IMR-90 (cell line): ENCODE measurements around the gene SHC1. TPM values are rescaled to one million over a fixed set of nuclear protein-coding genes. Genes with fewer than 3 reads are reported as not detected.

ENCODE experiments used
- ATAC-seq: fragments of 200-7000 bp; cut with Tn5 transposase; 2 replicates; pipeline ENCODE4 v1.9.1; 2020; ENCODE audit warnings: low read depth, mild to moderate bottlenecking, moderate library complexity
- BruUV-seq: library from RNA; stranded (reverse); fragments of 400-500 nt; replicated peaks from 2 replicates; lab custom pipeline; 2021; lab: Mats Ljungman, UMichigan
- CTCF ChIA-PET: fragments of 300-600 bp; formaldehyde crosslinking; extraction: SDS; loops from one replicate; lab custom pipeline; 2021; ENCODE audit warnings: antibody characterized with exemption; lab: Yijun Ruan, JAX
- POLR2A ChIA-PET: fragments of 300-600 bp; sonication (Branson Sonifier 250); formaldehyde crosslinking; loops from one replicate; lab custom pipeline; 2022; ENCODE audit warnings: antibody characterized with exemption; ENCODE audit not compliant: unreplicated experiment; lab: Charles Lee
- DNase-seq: peaks from one replicate; pipeline ENCODE4 v3.0.0; 2013
- H2AFZ ChIP-seq: replicated peaks from 2 replicates; pipeline ENCODE3; 2013; ENCODE audit warnings: low read length, mild to moderate bottlenecking; ENCODE audit not compliant: poor library complexity
- H2AK5ac ChIP-seq: 2 replicates; pipeline ENCODE4 v1.6.1; 2013; ENCODE audit warnings: low read depth, low read length, inconsistent platforms
- H2AK9ac ChIP-seq: replicated peaks from 2 replicates; pipeline ENCODE3; 2013; ENCODE audit warnings: mild to moderate bottlenecking, low read depth, low read length, moderate library complexity; ENCODE audit not compliant: poor library complexity
- H2BK120ac ChIP-seq: 2 replicates; pipeline ENCODE4 v1.6.1; 2013; ENCODE audit warnings: low read depth, low read length, inconsistent platforms
- H2BK15ac ChIP-seq: 3 replicates; pipeline ENCODE4 v1.6.1; 2013; ENCODE audit warnings: low read depth, low read length, inconsistent platforms
- H2BK20ac ChIP-seq: 2 replicates; pipeline ENCODE4 v1.6.1; 2013; ENCODE audit warnings: low read depth, mild to moderate bottlenecking, inconsistent platforms, low read length, moderate library complexity
- H2BK5ac ChIP-seq: 2 replicates; pipeline ENCODE4 v1.6.1; 2013; ENCODE audit warnings: mild to moderate bottlenecking, low read depth, low read length, inconsistent platforms; ENCODE audit not compliant: poor library complexity, severe bottlenecking
- H3K14ac ChIP-seq: replicated peaks from 2 replicates; pipeline ENCODE4 v1.6.1; 2013; ENCODE audit warnings: low read depth, low read length, inconsistent platforms
- H3K18ac ChIP-seq: 2 replicates; pipeline ENCODE4 v1.6.1; 2013; ENCODE audit warnings: low read depth, low read length, control low read depth
- H3K23ac ChIP-seq: 2 replicates; pipeline ENCODE4 v1.6.1; 2013; ENCODE audit warnings: low read depth, low read length, inconsistent platforms
- H3K27ac ChIP-seq: 2 replicates; pipeline ENCODE4 v1.5.1; 2013; ENCODE audit warnings: mild to moderate bottlenecking, control low read depth, low read length; ENCODE audit not compliant: insufficient read depth
- H3K27me3 ChIP-seq: 2 replicates; pipeline ENCODE4 v1.6.1; 2013; ENCODE audit warnings: low read length; ENCODE audit not compliant: control insufficient read depth, insufficient read depth
- H3K36me3 ChIP-seq: 2 replicates; pipeline ENCODE4 v1.6.1; 2013; ENCODE audit warnings: low read length, mixed read lengths; ENCODE audit not compliant: control insufficient read depth, insufficient read depth
- H3K4ac ChIP-seq: 2 replicates; pipeline ENCODE4 v1.6.1; 2013; ENCODE audit warnings: low read depth, low read length, inconsistent platforms
- H3K4me1 ChIP-seq: 2 replicates; pipeline ENCODE4 v1.6.1; 2013; ENCODE audit warnings: low read length, mixed read lengths; ENCODE audit not compliant: control insufficient read depth, insufficient read depth
- H3K4me2 ChIP-seq: 2 replicates; pipeline ENCODE4 v1.6.1; 2013; ENCODE audit warnings: low read depth, mild to moderate bottlenecking, control low read depth, low read length, moderate library complexity
- H3K4me3 ChIP-seq: 2 replicates; pipeline ENCODE4 v1.5.1; 2013; ENCODE audit warnings: low read depth, mild to moderate bottlenecking, control low read depth, low read length, moderate library complexity; ENCODE audit not compliant: insufficient read depth
- H3K56ac ChIP-seq: 2 replicates; pipeline ENCODE4 v1.6.1; 2013; ENCODE audit warnings: low read length, inconsistent platforms; ENCODE audit not compliant: insufficient read depth; ENCODE audit errors: extremely low read depth
- H3K79me1 ChIP-seq, 2 experiments: 2 replicates each; pipeline ENCODE4 v1.6.1; 2013; ENCODE audit warnings: low read length in 2 of 2, inconsistent platforms in 1 of 2, low read depth in 1 of 2
- H3K9ac ChIP-seq: 2 replicates; pipeline ENCODE4 v1.6.1; 2013; ENCODE audit warnings: low read depth, low read length, control low read depth
- H3K9me1 ChIP-seq: 2 replicates; pipeline ENCODE4 v1.6.1; 2013; ENCODE audit warnings: low read length, inconsistent platforms; ENCODE audit not compliant: insufficient read depth
- H3K9me3 ChIP-seq: 2 replicates; pipeline ENCODE4 v1.6.1; 2013; ENCODE audit warnings: low read length; ENCODE audit not compliant: control insufficient read depth, insufficient read depth
- H4K20me1 ChIP-seq: 2 replicates; pipeline ENCODE4 v1.6.1; 2013; ENCODE audit warnings: low read length, inconsistent platforms; ENCODE audit not compliant: insufficient read depth
- H4K5ac ChIP-seq: 2 replicates; pipeline ENCODE4 v1.6.1; 2013; ENCODE audit warnings: mild to moderate bottlenecking, low read depth, low read length, control low read depth
- H4K8ac ChIP-seq, 2 experiments: 2 replicates each; pipeline ENCODE4 v1.6.1; 2013; ENCODE audit warnings: low read depth in 2 of 2, low read length in 2 of 2, control low read depth in 1 of 2, inconsistent platforms in 1 of 2
- H4K91ac ChIP-seq: 2 replicates; pipeline ENCODE4 v1.6.1; 2013; ENCODE audit warnings: low read depth, low read length, inconsistent platforms; ENCODE audit not compliant: insufficient read depth
- BHLHE40 ChIP-seq: fragments of 150-350 bp; IDR thresholded peaks from 2 replicates; pipeline ENCODE4 v1.6.1; 2016; ENCODE audit warnings: mild to moderate bottlenecking, low read depth, low read length
- CEBPB ChIP-seq: IDR thresholded peaks from 2 replicates; pipeline ENCODE4 v1.6.1; 2012; ENCODE audit warnings: low read depth, low read length, improper control_type of control experiment
- CHD1 ChIP-seq: IDR thresholded peaks from 2 replicates; pipeline ENCODE4 v1.6.1; 2012; ENCODE audit warnings: low read depth, low read length, improper control_type of control experiment
- FOS ChIP-seq: fragments of 150-350 bp; IDR thresholded peaks from 2 replicates; pipeline ENCODE4 v1.6.1; 2016; ENCODE audit warnings: low read depth, low read length
- MAFK ChIP-seq: IDR thresholded peaks from 2 replicates; pipeline ENCODE4 v1.6.1; 2012; ENCODE audit warnings: low read depth, low read length, improper control_type of control experiment
- MAZ ChIP-seq: IDR thresholded peaks from 2 replicates; pipeline ENCODE4 v1.6.1; 2012; ENCODE audit warnings: low read depth, mild to moderate bottlenecking, low read length, improper control_type of control experiment, moderate library complexity, borderline replicate concordance
- MXI1 ChIP-seq: IDR thresholded peaks from 2 replicates; pipeline ENCODE4 v1.6.1; 2012; ENCODE audit warnings: low read depth, mild to moderate bottlenecking, low read length, moderate library complexity, borderline replicate concordance
- POLR2A ChIP-seq: IDR thresholded peaks from 2 replicates; pipeline ENCODE4 v1.6.1; 2012; ENCODE audit warnings: mild to moderate bottlenecking, low read depth, low read length
- RFX5 ChIP-seq: IDR thresholded peaks from 2 replicates; pipeline ENCODE4 v1.8.0; 2012; ENCODE audit warnings: low read depth, mild to moderate bottlenecking, low read length, moderate library complexity
- WGBS, 2 experiments: methylation state at CpG; one replicate each; pipeline versions ENCODE4 v1.1.5 to v1.1.7; 2013; ENCODE audit warnings: missing lambda C conversion rate in 2 of 2; ENCODE audit not compliant: insufficient read length in 1 of 2; ENCODE audit errors: extremely low coverage in 2 of 2; 5-methylcytosine and 5-hydroxymethylcytosine counted together
- dilution Hi-C: fragments of 300-500 bp; cut with HindIII; formaldehyde crosslinking; loops from one replicate; pipeline ENCODE4 v1.14.3; 2018; ENCODE audit warnings: low sequenced_read_pairs; ENCODE audit not compliant: unreplicated experiment
- in situ Hi-C: fragments of 300-500 bp; cut with MboI; formaldehyde crosslinking; loops from 3 replicates; pipeline ENCODE4 v1.14.3; 2019; ENCODE audit warnings: low sequenced_read_pairs, inconsistent platforms, mixed read lengths
- intact Hi-C: fragments of 100-400 bp; cut with micrococcal nuclease; formaldehyde crosslinking; loops from 2 replicates; pipeline ENCODE4 v1.10.0; 2022
- polyA plus RNA-seq, 3 experiments: library from polyadenylated mRNA; depleted of rRNA; stranded (reverse); fragments of >200 nt; gene quantifications; 2 replicates each; pipeline ENCODE4 v1.2.3, GENCODE V29; 2012; ENCODE audit warnings: low replicate concordance in 1 of 3
- total RNA-seq: library from RNA; depleted of rRNA; stranded (reverse); fragments of >200 nt; gene quantifications from 2 replicates; pipeline ENCODE4 v1.2.3, GENCODE V29; 2012
- TF ChIP-seq, protein P1 (sequence below): fragments of 150-350 bp; IDR thresholded peaks from 2 replicates; pipeline ENCODE4 v1.6.1; 2016; ENCODE audit warnings: low read depth, mild to moderate bottlenecking, low read length, moderate library complexity, borderline replicate concordance
- TF ChIP-seq, protein P2 (sequence below): fragments of 150-350 bp; IDR thresholded peaks from 2 replicates; pipeline ENCODE4 v1.6.1; 2017; ENCODE audit warnings: mild to moderate bottlenecking, antibody characterized with exemption, low read length, low read depth

SHC1 gene
- total and polyA plus RNA-seq, 2 of the 4 experiments (the other 2 are of a cell fraction), result 352 to 355 TPM

DNA sequence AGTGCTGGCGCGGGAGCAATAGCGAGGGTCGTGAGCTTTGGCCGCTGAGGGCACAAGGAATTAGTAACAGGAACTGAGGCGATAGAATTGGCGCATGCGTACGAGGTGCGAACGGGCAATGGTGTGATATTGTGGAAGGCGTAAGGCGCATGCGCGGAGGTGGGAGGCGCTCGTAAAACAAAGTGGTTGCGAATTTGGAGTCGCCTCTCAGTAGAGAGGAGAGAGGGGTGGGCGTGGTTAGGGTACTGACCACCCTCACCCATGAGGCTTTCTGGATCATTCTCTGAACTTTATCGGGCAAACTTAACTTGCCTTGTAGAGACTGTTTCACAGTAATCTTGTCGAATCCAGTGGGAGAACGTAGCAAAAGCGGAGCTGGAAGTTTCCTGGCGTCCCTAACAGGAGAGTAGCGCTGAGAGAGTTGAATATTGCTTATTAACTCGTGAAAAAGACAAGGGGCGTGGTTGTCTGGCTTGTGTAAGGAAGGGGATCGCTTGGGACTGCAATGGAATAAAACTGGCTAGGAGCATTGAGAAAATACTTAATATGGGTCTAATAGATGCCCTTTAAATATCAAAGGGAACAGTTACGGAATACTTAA, 4.4 kb upstream of the SHC1 start:
- Histone ChIP-seq H3K56ac (peak overlapping the region; percentile 89), H3K14ac (peak overlapping the region; percentile 98), H2AK5ac (peak overlapping the region; percentile 72), H2BK5ac (peak overlapping the region; percentile 96), H2AK9ac (peak overlapping the region; percentile 98), H3K4me2 (peak overlapping the region; percentile 91), H3K4ac (peak overlapping the region; percentile 97), H3K18ac (peak overlapping the region; percentile 76), H3K9ac (peak overlapping the region; percentile 91), H4K8ac (peak overlapping the region; percentile 29 to 90; a peak in 3 of 4 replicates), H3K23ac (peak overlapping the region; percentile 93), H2BK120ac (peak overlapping the region; percentile 66), H3K9me1 (peaks cover 7% of the 10 kb centered on the region), H3K27ac (peak overlapping the region; percentile 80), H3K4me3 (peak overlapping the region; percentile 57), H3K9me3 (no peaks in the 10 kb centered on the region), H2BK15ac (peak overlapping the region; percentile 25; the same call in 2 of the 3 replicates), H2BK20ac (peak overlapping the region; percentile 74), H3K36me3 (no peaks in the 10 kb centered on the region), H4K91ac (peak overlapping the region; percentile 92), H3K79me1 (peaks cover 6 to 40% of the 10 kb centered on the region in 2 experiments), H4K5ac (peak overlapping the region; percentile 81), H2AFZ (peak overlapping the region; percentile 91), H3K27me3 (no peaks in the 10 kb centered on the region), H4K20me1 (no peaks in the 10 kb centered on the region; the same call in 1 of the 2 replicates), H3K4me1 (peaks cover 11% of the 10 kb centered on the region)
- ChIA-PET CTCF (no interaction called here), POLR2A (no interaction called here)
- 1% methylated on average over 19 of the region's 30 CpGs; no CpG with 5 or more reads in 1 of the 2 experiments for WGBS, 2 experiments
- peak; percentile 40; the same call in 1 of the 2 replicates for TF ChIP-seq POLR2A
- 0 out of 2 replicates have a peak, but pooled peaks have one; percentile 8 for TF ChIP-seq MAZ
- TF ChIP-seq MXI1, result no peak; the same call in 1 of the 2 replicates
- no peak for TF ChIP-seq RFX5
- TF ChIP-seq FOS, result no peak
- TF ChIP-seq CEBPB, result no peak
- TF ChIP-seq, protein P1, sequence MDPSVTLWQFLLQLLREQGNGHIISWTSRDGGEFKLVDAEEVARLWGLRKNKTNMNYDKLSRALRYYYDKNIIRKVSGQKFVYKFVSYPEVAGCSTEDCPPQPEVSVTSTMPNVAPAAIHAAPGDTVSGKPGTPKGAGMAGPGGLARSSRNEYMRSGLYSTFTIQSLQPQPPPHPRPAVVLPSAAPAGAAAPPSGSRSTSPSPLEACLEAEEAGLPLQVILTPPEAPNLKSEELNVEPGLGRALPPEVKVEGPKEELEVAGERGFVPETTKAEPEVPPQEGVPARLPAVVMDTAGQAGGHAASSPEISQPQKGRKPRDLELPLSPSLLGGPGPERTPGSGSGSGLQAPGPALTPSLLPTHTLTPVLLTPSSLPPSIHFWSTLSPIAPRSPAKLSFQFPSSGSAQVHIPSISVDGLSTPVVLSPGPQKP, result no peak
- TF ChIP-seq, protein P2, sequence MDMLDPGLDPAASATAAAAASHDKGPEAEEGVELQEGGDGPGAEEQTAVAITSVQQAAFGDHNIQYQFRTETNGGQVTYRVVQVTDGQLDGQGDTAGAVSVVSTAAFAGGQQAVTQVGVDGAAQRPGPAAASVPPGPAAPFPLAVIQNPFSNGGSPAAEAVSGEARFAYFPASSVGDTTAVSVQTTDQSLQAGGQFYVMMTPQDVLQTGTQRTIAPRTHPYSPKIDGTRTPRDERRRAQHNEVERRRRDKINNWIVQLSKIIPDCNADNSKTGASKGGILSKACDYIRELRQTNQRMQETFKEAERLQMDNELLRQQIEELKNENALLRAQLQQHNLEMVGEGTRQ, result no peak
- TF ChIP-seq CHD1, result 0 out of 2 replicates have a peak, but pooled peaks have one; percentile 52
- TF ChIP-seq BHLHE40, result no peak
- TF ChIP-seq MAFK, result no peak
- intact Hi-C loops, result loop anchor here (1.0 to 10.0 kb wide), 2 partner anchors 20 to 200 kb away; partner anchors contain the start of genes KRTCAP2 and TRIM46
- ATAC-seq (peak; percentile 24), DNase-seq (peak; percentile 93)
- dilution Hi-C loops, result no loop called here
- in situ Hi-C loops, result no loop called here
- no TSS peak for BruUV-seq
